HG02943 (cell line): ENCODE data around the gene SIX3.

ENCODE experiments used
- ATAC-seq: cut with Tn5 transposase; IDR thresholded peaks from one replicate; pipeline ENCODE4 v1.9.1; 2021; ENCODE audit warnings: mild to moderate bottlenecking, low read depth, moderate library complexity; ENCODE audit not compliant: unreplicated experiment

The SIX3 gene

DNA sequence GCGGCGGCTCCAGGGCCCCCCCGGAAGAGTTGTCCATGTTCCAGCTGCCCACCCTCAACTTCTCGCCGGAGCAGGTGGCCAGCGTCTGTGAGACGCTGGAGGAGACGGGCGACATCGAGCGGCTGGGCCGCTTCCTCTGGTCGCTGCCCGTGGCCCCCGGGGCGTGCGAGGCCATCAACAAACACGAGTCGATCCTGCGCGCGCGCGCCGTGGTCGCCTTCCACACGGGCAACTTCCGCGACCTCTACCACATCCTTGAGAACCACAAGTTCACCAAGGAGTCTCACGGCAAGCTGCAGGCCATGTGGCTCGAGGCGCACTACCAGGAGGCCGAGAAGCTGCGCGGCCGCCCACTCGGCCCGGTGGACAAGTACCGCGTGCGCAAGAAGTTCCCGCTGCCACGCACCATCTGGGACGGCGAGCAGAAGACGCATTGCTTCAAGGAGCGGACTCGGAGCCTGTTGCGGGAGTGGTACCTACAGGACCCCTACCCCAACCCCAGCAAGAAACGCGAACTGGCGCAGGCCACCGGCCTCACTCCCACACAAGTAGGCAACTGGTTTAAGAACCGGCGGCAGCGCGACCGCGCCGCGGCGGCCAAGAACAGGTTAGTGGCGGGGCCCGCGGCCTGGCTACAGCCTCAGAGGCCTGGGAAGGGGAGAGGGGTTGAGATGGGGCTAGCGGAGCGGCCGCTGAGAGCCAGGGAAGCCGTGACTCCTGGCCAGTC is 965 bp downstream of the SIX3 start:
- no peak for ATAC-seq

DNA sequence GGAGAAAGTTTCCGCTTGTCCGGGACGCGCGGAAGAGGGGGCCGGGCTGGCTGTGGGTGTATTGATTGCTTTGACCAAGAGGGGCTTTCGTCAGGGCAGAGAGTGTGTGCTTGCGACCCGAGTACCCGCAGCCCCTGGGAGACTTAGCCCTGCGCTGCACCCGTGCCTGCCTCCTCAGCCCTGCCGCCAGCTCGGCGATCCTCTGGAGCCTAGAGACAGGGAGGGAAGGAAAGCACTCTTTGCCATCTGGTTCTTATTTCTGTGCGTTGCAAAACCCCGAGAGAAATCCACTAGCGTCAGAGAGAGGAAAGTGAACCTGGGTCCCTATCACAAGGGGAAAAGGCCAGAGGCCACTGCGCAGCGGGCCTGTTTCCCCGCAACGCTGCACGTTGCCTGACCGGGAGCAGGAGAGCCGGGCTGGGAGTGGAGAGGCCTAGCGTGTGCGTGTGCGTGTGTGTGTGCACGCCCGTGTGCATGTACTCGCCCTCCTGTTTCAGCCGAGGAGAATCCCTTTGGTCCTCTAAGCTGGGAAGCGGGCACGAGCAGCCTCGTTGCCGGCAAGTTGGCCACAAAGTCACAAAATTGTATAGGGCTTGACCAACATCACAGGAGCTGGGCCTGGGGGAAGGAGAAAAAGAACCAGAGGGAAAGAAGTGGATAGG is 1.7 kb downstream of the SIX3 start:
- no peak for ATAC-seq

DNA sequence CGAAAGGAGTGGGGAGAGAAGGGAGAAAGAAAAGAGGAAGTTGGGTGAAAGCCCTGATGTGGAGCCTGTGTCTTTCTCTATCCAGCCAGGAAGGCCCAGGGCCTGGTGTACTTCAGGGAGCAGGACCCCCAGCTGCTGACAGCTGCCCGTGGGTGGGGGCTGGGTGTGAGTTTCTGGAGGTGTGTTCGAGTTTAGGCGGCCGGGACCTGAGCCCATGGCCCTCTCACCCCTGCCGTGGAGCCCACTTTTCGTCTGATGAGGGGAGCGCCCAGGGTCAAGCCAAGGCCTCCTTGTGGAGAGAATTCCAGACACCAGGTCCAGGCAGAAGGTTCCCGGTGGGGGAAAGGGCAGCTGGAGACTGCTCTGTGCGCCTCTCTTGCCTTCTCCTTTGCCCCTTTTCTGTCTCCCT is 2.2 kb downstream of the SIX3 start:
- no peak for ATAC-seq

- ATAC-seq, result no peak
Measured at GRCh38 chr2:44944102-44944951, 2.8 kb downstream of the SIX3 start.

- ATAC-seq, result no peak
Measured at GRCh38 chr2:44944952-44945612, 3.6 kb downstream of the SIX3 start.

- no peak for ATAC-seq
Measured at GRCh38 chr2:44945676-44946371, 4.3 kb downstream of the SIX3 start.

GRCh38 chr2:44946372-44947027 is 5.0 kb downstream of the SIX3 start:
- ATAC-seq, result no peak

DNA sequence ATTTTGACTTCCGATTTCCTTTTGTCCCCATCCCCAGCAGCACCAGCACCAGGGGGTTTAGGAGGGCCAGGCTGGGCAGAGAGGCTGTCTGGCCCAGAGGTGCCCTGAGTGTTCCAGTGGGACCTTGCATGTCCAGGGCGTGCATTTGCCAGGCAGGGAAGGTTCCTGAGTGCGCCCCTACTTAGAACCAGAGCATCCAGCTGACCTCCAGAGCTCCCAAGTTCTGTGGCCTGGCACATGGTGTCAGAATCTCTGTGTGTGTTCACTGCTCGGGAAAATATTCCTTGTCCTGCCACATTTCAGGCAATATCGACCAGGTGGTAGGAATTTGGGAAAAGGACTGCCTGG is 5.5 kb downstream of the SIX3 start:
- no peak for ATAC-seq

- no peak for ATAC-seq
Measured at GRCh38 chr2:44948565-44949328, 7.2 kb downstream of the SIX3 start.

- ATAC-seq, result no peak
Measured at GRCh38 chr2:44949329-44950151, 8.0 kb downstream of the SIX3 start.

DNA sequence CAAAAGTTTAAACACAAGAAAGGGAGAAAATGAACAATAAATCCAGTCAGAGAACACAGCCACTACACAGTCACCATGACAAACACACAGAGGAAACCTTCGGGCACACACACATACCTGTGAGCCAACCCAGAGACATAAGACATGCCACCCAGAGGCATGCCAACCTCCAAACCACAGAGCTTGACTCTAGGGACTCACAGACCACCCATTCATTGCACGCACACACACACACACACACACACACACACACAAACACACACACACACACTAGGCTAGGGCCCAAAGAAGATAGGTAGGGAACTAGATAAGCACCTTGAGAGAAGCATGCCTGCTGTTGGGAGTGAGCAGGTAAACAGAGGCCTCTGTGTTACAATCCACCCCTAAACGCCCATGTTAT is 9.1 kb downstream of the SIX3 start:
- no peak for ATAC-seq

DNA sequence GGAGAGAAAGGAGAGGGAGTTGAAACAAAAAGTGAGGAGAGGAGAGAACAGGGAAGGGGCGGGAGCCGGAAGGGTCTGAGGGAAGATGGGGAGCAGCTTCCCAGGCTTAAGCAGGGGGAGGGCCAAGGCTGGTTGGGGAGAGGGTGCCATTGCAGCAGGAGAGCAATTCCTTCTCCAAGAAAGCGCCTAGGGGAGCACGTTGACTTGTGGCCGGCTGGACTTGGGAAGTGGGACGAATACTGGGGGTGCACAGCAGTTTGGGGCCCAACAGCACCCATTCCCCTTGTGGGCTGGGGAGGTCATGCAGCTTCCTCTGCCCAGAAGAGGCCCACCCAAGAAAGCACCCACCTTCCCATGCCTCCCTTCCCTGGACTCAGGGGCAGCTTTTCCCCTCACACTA is 9.6 kb downstream of the SIX3 start:
- no peak for ATAC-seq

- no peak for ATAC-seq
Measured at GRCh38 chr2:44951714-44952113, 10.2 kb downstream of the SIX3 start.

DNA sequence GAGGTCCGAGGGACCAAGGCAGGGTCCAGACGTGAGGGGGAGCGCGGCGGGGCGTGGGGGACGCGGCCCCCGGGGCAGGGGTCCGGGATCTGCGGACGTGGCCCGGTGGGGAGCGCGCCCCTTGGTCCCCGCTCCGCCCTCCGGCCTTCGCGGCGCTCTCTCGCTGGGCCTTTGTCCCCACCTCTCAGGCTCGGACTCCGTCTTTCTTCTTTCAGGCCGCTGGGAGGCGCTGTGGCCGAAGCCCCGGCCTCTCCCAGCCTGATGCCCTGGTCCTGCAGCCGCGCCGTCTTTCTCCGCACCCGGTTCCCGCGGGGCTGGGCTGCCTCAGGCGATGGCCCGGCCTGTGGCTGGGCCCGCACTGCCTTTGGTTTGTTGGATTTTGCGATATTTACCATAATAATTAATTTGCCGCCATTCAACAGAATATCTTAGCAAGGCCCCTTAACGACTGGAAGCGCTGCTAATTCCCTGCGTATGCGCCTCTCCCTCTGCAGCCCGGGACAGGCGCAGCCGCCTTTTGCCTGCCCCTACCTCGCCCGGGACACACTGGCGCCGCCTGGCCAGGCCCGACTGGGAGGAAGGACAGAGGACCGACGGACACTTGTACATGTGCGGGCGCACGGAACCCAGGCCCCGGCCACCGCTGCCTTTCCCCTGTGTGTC is 10.8 kb downstream of the SIX3 start:
- no peak for ATAC-seq

- ATAC-seq, result no peak
Measured at GRCh38 chr2:44952806-44953498, 11.4 kb downstream of the SIX3 start.

- no peak for ATAC-seq
Measured at GRCh38 chr2:44953499-44953883, 12.0 kb downstream of the SIX3 start.

DNA sequence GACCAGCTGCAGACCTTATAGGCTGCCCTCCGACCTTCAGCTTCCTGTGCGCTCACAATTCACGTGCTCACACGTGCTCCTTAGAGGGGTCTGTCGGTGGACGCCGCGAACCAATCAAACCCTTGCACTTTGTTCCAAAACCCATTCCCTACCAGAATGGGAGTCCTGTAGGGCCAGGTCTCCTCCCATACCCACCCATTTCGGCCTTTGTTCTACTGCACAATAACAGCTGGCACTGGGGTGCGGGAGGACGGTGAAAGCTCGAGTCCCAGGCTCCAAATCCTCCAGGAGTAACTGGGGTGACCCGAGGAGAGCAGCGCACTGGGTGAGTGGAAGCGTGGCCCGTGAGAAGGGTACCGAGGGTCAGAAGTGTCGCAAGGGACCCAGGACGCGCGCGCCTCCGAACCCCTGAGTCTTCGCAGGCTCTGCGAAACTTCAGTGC is 13.0 kb downstream of the SIX3 start:
- ATAC-seq, result no peak
